GM06990 (cell line): ENCODE measurements around the gene GBX2.

ENCODE experiments used
- DNase-seq: peaks from one replicate; pipeline ENCODE4 v3.0.0-alpha.2; 2011; ENCODE audit not compliant: insufficient read length; ENCODE audit errors: extremely low read depth
- H3K27me3 ChIP-seq: replicated peaks from 2 replicates; pipeline ENCODE4 v1.6.0; 2011; ENCODE audit warnings: low read length; ENCODE audit not compliant: control insufficient read depth, insufficient read depth
- H3K36me3 ChIP-seq: 2 replicates; pipeline ENCODE4 v1.5.1; 2011; ENCODE audit warnings: low read length; ENCODE audit not compliant: control insufficient read depth, insufficient read depth
- H3K4me3 ChIP-seq: replicated peaks from 2 replicates; pipeline ENCODE4 v1.5.1; 2011; ENCODE audit warnings: low read depth, mild to moderate bottlenecking, control low read depth, low read length
- TF ChIP-seq, protein P1 (sequence below): IDR thresholded peaks from 2 replicates; pipeline ENCODE4 v1.5.1; 2011; ENCODE audit warnings: low read length, control low read depth, mild to moderate bottlenecking, inconsistent platforms; ENCODE audit not compliant: insufficient read depth, poor library complexity, severe bottlenecking

GBX2 gene

DNA sequence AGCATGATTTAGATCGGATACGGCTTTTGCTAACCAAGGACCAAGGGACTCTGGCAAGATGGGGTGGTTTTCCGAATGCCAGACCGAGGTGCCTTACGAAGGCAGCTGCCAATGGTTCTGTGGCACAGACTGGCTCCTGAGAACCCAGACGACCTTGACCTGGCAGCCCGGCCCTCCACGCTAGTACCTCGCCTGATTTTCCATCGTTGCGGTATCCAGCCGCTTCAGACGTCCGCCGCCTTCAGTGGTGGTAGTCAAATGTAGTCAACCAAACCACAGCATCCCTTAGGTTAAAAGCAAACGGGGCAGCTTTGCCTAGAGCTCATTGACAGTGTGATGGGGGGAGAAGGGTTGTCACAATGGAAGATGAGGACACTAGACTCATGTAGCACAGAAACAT is 42.6 kb downstream of the GBX2 start:
- TF ChIP-seq, protein P1, sequence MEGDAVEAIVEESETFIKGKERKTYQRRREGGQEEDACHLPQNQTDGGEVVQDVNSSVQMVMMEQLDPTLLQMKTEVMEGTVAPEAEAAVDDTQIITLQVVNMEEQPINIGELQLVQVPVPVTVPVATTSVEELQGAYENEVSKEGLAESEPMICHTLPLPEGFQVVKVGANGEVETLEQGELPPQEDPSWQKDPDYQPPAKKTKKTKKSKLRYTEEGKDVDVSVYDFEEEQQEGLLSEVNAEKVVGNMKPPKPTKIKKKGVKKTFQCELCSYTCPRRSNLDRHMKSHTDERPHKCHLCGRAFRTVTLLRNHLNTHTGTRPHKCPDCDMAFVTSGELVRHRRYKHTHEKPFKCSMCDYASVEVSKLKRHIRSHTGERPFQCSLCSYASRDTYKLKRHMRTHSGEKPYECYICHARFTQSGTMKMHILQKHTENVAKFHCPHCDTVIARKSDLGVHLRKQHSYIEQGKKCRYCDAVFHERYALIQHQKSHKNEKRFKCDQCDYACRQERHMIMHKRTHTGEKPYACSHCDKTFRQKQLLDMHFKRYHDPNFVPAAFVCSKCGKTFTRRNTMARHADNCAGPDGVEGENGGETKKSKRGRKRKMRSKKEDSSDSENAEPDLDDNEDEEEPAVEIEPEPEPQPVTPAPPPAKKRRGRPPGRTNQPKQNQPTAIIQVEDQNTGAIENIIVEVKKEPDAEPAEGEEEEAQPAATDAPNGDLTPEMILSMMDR = no peak

DNA sequence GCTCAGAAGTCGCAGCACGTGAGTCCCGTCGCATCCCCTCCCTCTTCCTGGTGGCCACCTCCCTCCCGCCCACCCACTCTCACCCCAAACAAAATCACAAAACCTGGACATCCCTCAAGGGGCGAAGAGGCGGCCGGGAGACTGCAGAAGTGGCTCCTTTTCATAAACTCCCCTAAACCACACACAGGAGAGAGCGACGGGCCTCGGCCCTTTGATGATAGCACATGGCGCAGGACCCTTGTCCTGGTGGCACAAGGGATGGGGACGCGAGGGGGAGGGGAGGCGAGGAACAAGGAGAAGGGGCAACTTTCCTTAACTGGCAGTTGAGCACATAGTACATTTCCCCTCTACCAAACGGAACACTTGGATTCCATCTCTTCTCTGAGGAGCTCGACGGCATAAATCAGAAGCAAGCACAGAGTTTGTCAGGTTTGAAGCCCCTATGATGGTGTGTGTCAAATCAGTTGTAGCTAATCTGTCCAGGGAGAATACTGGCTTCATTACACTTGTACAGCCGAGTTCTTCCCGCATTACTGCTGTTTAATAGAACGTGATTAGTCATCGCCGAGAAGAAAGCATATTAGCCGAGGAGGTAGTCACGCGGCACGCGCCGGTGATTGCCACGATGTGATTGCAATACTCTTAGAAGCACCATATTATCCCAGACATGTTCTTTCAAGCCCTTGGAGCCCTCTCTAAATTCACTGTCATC is 43.8 kb downstream of the GBX2 start:
- TF ChIP-seq, protein P1 = no peak
- no peak for DNase-seq

More for the DNA sequence above, 42.6 kb downstream of the GBX2 start:
- H3K27me3 ChIP-seq = no peaks in the 10 kb centered on the region
- H3K4me3 ChIP-seq = no peak overlapping the region
- H3K36me3 ChIP-seq = no peaks in the 10 kb centered on the region
- DNase-seq = no peak

DNA sequence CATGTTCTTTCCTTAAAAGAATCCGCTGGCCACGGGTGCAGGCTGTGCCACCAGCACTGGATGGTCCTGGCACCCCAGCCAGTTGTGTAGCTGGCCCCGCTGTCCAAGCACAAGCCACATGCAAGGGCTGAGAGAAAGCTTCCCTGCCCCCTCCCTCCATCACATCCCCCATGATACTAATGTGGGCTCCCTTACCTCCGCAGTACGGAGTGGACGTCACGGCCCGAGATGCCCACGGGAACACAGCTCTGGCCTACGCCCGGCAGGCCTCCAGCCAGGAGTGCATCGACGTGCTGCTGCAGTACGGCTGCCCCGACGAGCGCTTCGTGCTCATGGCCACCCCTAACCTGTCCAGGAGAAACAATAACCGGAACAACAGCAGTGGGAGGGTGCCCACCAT is 44.5 kb downstream of the GBX2 start:
- DNase-seq = no peak
- no peak overlapping the region for H3K4me3 ChIP-seq
- no peaks in the 10 kb centered on the region for H3K36me3 ChIP-seq
- no peaks in the 10 kb centered on the region for H3K27me3 ChIP-seq
- TF ChIP-seq, protein P1 = no peak

More for the DNA sequence above, 43.8 kb downstream of the GBX2 start:
- Histone ChIP-seq H3K27me3 (no peaks in the 10 kb centered on the region), H3K36me3 (no peaks in the 10 kb centered on the region), H3K4me3 (no peak overlapping the region)

DNA sequence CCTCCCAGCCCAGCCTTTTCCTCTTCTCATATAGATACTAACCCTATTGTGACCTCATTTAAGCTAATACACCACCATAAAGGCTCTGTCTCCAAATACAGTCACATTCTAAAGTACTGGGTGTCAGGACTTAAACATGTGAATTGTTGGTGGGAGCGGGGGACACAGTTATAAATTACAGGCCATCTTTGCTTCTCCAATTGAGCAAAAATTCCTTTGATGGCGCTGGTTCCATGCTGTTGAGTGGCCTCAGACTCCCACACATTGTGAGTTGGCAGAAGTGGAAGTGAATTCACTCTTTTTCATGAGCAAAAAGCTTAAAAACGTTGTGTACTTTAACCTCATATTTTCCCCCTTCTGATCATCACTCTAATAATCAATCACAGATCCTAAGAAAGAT is 46.0 kb downstream of the GBX2 start:
- TF ChIP-seq, protein P1 = no peak
- DNase-seq = no peak
- Histone ChIP-seq H3K4me3 (no peak overlapping the region), H3K27me3 (no peaks in the 10 kb centered on the region), H3K36me3 (no peaks in the 10 kb centered on the region)

DNA sequence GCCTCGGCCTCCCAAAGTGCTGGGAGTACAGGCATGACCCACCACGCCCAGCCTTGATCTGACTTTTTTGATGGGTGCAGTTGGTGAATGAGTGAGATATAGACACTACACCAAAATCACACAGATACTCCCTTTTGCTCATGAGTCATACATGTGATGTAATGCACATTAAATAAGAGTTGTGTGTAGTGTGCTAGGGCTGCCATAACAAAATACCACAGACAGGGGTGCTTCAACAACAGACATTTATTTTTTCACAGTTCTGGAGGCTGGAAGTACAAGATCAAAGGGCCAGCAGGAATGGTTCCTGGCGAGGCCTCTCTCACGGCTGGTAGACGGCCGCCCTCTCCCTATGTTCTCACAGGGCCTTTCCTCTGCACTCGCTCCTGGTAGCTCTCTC is 46.6 kb downstream of the GBX2 start:
- Histone ChIP-seq H3K36me3 (no peaks in the 10 kb centered on the region), H3K4me3 (no peak overlapping the region), H3K27me3 (no peaks in the 10 kb centered on the region)
- DNase-seq = no peak
- TF ChIP-seq, protein P1 = no peak

DNA sequence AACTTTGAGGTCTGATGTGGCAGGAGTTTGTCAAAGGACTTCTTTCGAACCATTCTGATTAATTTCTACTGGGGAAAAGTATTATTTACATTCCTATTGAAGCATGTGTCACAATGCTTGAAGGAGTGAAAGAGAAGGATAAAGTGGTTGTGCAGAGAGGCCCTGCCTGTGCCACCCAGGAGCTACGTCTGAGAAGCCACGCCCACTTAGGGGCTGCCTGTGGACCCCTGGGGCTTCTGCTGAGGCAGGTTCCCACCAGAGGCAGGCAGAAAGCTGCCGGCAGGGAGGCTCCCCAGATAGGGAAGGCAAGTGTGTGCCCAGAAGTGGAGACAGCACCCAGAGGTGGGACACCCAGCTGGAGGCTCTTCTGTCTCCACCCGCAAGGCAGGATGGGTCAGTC is 47.4 kb downstream of the GBX2 start:
- H3K36me3 ChIP-seq = no peaks in the 10 kb centered on the region
- TF ChIP-seq, protein P1 = no peak
- H3K27me3 ChIP-seq = no peaks in the 10 kb centered on the region
- DNase-seq = no peak
- no peak overlapping the region for H3K4me3 ChIP-seq
